GM12878 (cell line): ENCODE results near the gene ANKHD1. TPM values are rescaled to one million over a fixed set of nuclear protein-coding genes. Genes with fewer than 3 reads are reported as not detected.

Experiments used
- ATAC-seq: fragments of 200-7000 bp; cut with Tn5 transposase; 3 replicates; pipeline ENCODE4 v1.9.1; 2020; ENCODE audit warnings: mild to moderate bottlenecking, moderate library complexity
- BruUV-seq: library from RNA; stranded (reverse); fragments of 400-500 nt; replicated peaks from 2 replicates; lab custom pipeline; 2021; lab: Mats Ljungman, UMichigan
- CTCF ChIA-PET: fragments of 300-600 bp; sonication (Branson Sonifier 250); formaldehyde crosslinking; extraction: SDS; loops from one replicate; lab custom pipeline; 2021; ENCODE audit warnings: inconsistent platforms; lab: Yijun Ruan, JAX
- POLR2A ChIA-PET: fragments of 350-600 bp; formaldehyde crosslinking; extraction: SDS; loops from one replicate; lab custom pipeline; 2021; ENCODE audit warnings: inconsistent platforms; lab: Charles Lee
- RAD21 ChIA-PET: fragments of 300-600 bp; sonication (Branson Sonifier 250); formaldehyde crosslinking; loops from one replicate; lab custom pipeline; 2023; ENCODE audit warnings: antibody characterized with exemption; ENCODE audit not compliant: unreplicated experiment; lab: Charles Lee
- SMC1A ChIA-PET: fragments of 300-600 bp; sonication (Branson Sonifier 250); formaldehyde crosslinking; loops from one replicate; lab custom pipeline; 2023; ENCODE audit not compliant: unreplicated experiment, uncharacterized antibody; lab: Charles Lee
- DNase-seq: peaks from one replicate; pipeline ENCODE4 v3.0.0-alpha.2; 2011; ENCODE audit warnings: low read depth, low spot score
- FAIRE-seq: peaks from 3 replicates; lab custom pipeline; 2011; peaks lifted over from hg19 to GRCh38; lab: Jason Lieb, UNC
- H2AFZ ChIP-seq: 2 replicates; pipeline ENCODE4 v1.6.0; 2011; ENCODE audit warnings: low read depth, low read length, control low read depth; ENCODE audit not compliant: control insufficient read depth
- H3K27ac ChIP-seq: 2 replicates; pipeline ENCODE4 v1.5.1; 2011; ENCODE audit warnings: control low read depth; ENCODE audit not compliant: control insufficient read depth, insufficient read depth
- H3K27me3 ChIP-seq, 2 experiments: replicated peaks in 1 of 2; 2 replicates each; pipeline versions ENCODE4 v1.6.0 to v1.6.1; 2011; ENCODE audit warnings: low read length in 1 of 2; ENCODE audit not compliant: control insufficient read depth in 2 of 2, insufficient read depth in 2 of 2
- H3K36me3 ChIP-seq, 2 experiments: 2 replicates each; pipeline ENCODE4 v1.5.1; 2011; ENCODE audit warnings: low read length in 1 of 2; ENCODE audit not compliant: control insufficient read depth in 2 of 2, insufficient read depth in 2 of 2
- H3K4me1 ChIP-seq: 2 replicates; pipeline ENCODE4 v1.6.1; 2011; ENCODE audit warnings: mild to moderate bottlenecking, low read length, moderate library complexity, mixed read lengths; ENCODE audit not compliant: control insufficient read depth, insufficient read depth
- H3K4me2 ChIP-seq: 2 replicates; pipeline ENCODE4 v1.6.0; 2011; ENCODE audit warnings: control low read depth; ENCODE audit not compliant: control insufficient read depth, insufficient read depth
- H3K4me3 ChIP-seq: fragments of 200-600 bp; sonication (generic); 2 replicates; pipeline ENCODE4 v1.5.1; 2016
- H3K79me2 ChIP-seq: 2 replicates; pipeline ENCODE4 v1.6.0; 2011; ENCODE audit warnings: low read length; ENCODE audit not compliant: control insufficient read depth, insufficient read depth
- H3K9ac ChIP-seq: 2 replicates; pipeline ENCODE4 v1.8.0; 2011; ENCODE audit warnings: low read length, control low read depth, mixed read lengths; ENCODE audit not compliant: control insufficient read depth, insufficient read depth
- H3K9me3 ChIP-seq: replicated peaks from 3 replicates; pipeline ENCODE4 v1.5.1; 2011; ENCODE audit warnings: mild to moderate bottlenecking, low read length; ENCODE audit not compliant: control insufficient read depth, insufficient read depth
- H4K20me1 ChIP-seq: 2 replicates; pipeline ENCODE4 v1.6.0; 2011; ENCODE audit not compliant: control insufficient read depth, insufficient read depth
- BACH1 ChIP-seq: fragments of 450-650 bp; IDR thresholded peaks from 2 replicates; pipeline ENCODE4 v1.6.1; 2017; ENCODE audit warnings: mild to moderate bottlenecking, borderline replicate concordance
- CREB1 ChIP-seq: IDR thresholded peaks from 2 replicates; pipeline ENCODE4 v1.6.1; 2012; ENCODE audit warnings: low read depth, mild to moderate bottlenecking, inconsistent platforms
- POLR2AphosphoS5 ChIP-seq: IDR thresholded peaks from 2 replicates; pipeline ENCODE4 v1.6.1; 2011; ENCODE audit warnings: mild to moderate bottlenecking, low read length, inconsistent platforms
- SPI1 ChIP-seq: IDR thresholded peaks from 2 replicates; pipeline ENCODE4 v1.6.1; 2011; ENCODE audit warnings: low read depth, mild to moderate bottlenecking, low read length, moderate library complexity, borderline replicate concordance; ENCODE audit not compliant: insufficient read depth
- WGBS: methylation state at CpG from one replicate; pipeline ENCODE4 v1.1.6; 2016; ENCODE audit warnings: low lambda C conversion rate; ENCODE audit not compliant: insufficient replicate concordance, insufficient coverage; ENCODE audit errors: missing lambda C conversion rate; 5-methylcytosine and 5-hydroxymethylcytosine counted together
- in situ Hi-C: fragments of 300-500 bp; cut with MboI; formaldehyde crosslinking; loops from 9 replicates; pipeline ENCODE4 v1.14.3; 2018; ENCODE audit warnings: mixed read lengths
- intact Hi-C: fragments of 100-400 bp; cut with micrococcal nuclease; formaldehyde crosslinking; loops from one replicate; pipeline ENCODE4 v1.14.2; 2022; ENCODE audit not compliant: unreplicated experiment
- polyA plus RNA-seq, 11 experiments: library from polyadenylated mRNA; depleted of rRNA in 4 of 11; unstranded in 6 of 11; stranded (reverse) in 5 of 11; fragments of >200 nt; fragmentation: Nextera tagmentation in 4 of 11; fragmentation: Illumina TruSeq in 1 of 11; extraction: Ambion mirVana in 4 of 11; extraction: Trizol in 1 of 11; gene quantifications; 1 replicate in 1 of 11; 2 replicates in 10 of 11; pipeline versions ENCODE4 v1.2.1 to v1.2.3, GENCODE V29; 2011 to 2016; ENCODE audit warnings: inconsistent platforms in 2 of 11, missing spikeins in 2 of 11, low read depth in 1 of 11
- total RNA-seq, 4 experiments: library from RNA; depleted of rRNA in 3 of 4; stranded (reverse); fragments of >200 nt in 3 of 4; fragmentation: Illumina TruSeq in 1 of 4; extraction: Trizol in 1 of 4; gene quantifications; 2 replicates each; pipeline versions ENCODE4 v1.2.1 to v1.2.3, GENCODE V29; 2013 to 2021
- TF ChIP-seq, protein P1 (sequence below): IDR thresholded peaks from 2 replicates; pipeline ENCODE4 v1.6.1; 2012; ENCODE audit warnings: improper control_type of control experiment, low read depth, low read length; ENCODE audit not compliant: insufficient replicate concordance

Gene ANKHD1
- total and polyA plus RNA-seq, 10 of the 15 experiments (the other 5 are each of a cell fraction or from before 2014, with no cell fraction given), result 31.6 to 96.8 (median 74.3) TPM

- Histone ChIP-seq H4K20me1 (no peaks in the 10 kb centered on the region), H2AFZ (no peak overlapping the region), H3K4me3 (peak overlapping the region; percentile 91), H3K27me3 (no peaks in the 10 kb centered on the region), H3K9me3 (no peaks in the 10 kb centered on the region), H3K27ac (peak overlapping the region; percentile 95), H3K4me1 (peaks cover 22% of the 10 kb centered on the region), H3K36me3 (peaks cover 5 to 16% of the 10 kb centered on the region in 2 experiments), H3K79me2 (peaks cover 49% of the 10 kb centered on the region), H3K4me2 (peak overlapping the region; percentile 82), H3K9ac (peak overlapping the region; percentile 89)
- WGBS, result 0% methylated on average over 1 of the region's 1 CpG
- in situ Hi-C loops (no loop called here), intact Hi-C loops (loop anchor here (2.0 kb wide), 1 partner anchor 23 kb away; no protein-coding TSS in a partner anchor)
- RAD21 ChIA-PET, result interaction anchor here (1.0 to 1.4 kb wide), 4 partner anchors 9 to 153 kb away, joined by 3 read pairs; partner anchors contain the start of genes CD14 and EIF4EBP3
- SMC1A ChIA-PET, result interaction anchor here (1.0 kb wide), 2 partner anchors 9 to 92 kb away, joined by 4 read pairs; partner anchors contain the start of genes IK, NDUFA2 and SLC35A4
- POLR2A ChIA-PET, result interaction anchor here (0.8 to 0.9 kb wide), 2 partner anchors 10 to 83 kb away, joined by 4 to 10 read pairs; partner anchors contain the start of gene TMCO6
- ATAC-seq (peak; percentile 49), DNase-seq (no peak), FAIRE-seq (no peak)
- CTCF ChIA-PET, result interaction anchor here (0.6 to 1.5 kb wide), 5 partner anchors 9 to 183 kb away, joined by 3 to 4 read pairs (median 3); partner anchors contain the start of gene EIF4EBP3
- TF ChIP-seq POLR2AphosphoS5 (0 out of 2 replicates have a peak, but pooled peaks have one; percentile 51), CREB1 (no peak), BACH1 (0 out of 2 replicates have a peak, but pooled peaks have one; percentile 11), SPI1 (peak; percentile 70)
- TF ChIP-seq, protein P1, sequence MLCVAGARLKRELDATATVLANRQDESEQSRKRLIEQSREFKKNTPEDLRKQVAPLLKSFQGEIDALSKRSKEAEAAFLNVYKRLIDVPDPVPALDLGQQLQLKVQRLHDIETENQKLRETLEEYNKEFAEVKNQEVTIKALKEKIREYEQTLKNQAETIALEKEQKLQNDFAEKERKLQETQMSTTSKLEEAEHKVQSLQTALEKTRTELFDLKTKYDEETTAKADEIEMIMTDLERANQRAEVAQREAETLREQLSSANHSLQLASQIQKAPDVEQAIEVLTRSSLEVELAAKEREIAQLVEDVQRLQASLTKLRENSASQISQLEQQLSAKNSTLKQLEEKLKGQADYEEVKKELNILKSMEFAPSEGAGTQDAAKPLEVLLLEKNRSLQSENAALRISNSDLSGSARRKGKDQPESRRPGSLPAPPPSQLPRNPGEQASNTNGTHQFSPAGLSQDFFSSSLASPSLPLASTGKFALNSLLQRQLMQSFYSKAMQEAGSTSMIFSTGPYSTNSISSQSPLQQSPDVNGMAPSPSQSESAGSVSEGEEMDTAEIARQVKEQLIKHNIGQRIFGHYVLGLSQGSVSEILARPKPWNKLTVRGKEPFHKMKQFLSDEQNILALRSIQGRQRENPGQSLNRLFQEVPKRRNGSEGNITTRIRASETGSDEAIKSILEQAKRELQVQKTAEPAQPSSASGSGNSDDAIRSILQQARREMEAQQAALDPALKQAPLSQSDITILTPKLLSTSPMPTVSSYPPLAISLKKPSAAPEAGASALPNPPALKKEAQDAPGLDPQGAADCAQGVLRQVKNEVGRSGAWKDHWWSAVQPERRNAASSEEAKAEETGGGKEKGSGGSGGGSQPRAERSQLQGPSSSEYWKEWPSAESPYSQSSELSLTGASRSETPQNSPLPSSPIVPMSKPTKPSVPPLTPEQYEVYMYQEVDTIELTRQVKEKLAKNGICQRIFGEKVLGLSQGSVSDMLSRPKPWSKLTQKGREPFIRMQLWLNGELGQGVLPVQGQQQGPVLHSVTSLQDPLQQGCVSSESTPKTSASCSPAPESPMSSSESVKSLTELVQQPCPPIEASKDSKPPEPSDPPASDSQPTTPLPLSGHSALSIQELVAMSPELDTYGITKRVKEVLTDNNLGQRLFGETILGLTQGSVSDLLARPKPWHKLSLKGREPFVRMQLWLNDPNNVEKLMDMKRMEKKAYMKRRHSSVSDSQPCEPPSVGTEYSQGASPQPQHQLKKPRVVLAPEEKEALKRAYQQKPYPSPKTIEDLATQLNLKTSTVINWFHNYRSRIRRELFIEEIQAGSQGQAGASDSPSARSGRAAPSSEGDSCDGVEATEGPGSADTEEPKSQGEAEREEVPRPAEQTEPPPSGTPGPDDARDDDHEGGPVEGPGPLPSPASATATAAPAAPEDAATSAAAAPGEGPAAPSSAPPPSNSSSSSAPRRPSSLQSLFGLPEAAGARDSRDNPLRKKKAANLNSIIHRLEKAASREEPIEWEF, result peak; percentile 53
- TSS peak; percentile 69 for BruUV-seq
These were observed 154.2 kb downstream of the ANKHD1 start for GRCh38 chr5:140555747-140556312.
